H9 (cell line): ENCODE results near the gene CAB39. TPM values are rescaled to one million over a fixed set of nuclear protein-coding genes. Genes with fewer than 3 reads are reported as not detected.

Source experiments
- DNase-seq: peaks from one replicate; pipeline ENCODE4 v3.0.0-alpha.2; 2017
- H2AFZ ChIP-seq: one replicate; pipeline ENCODE4 v1.6.1; 2013; ENCODE audit warnings: mild to moderate bottlenecking, low read length, control low read depth, moderate library complexity
- H2AK5ac ChIP-seq: 2 replicates; pipeline ENCODE4 v1.6.1; 2013; ENCODE audit warnings: low read length, control low read depth, mixed read lengths; ENCODE audit not compliant: insufficient read length
- H2BK120ac ChIP-seq: one replicate; pipeline ENCODE4 v1.6.1; 2013; ENCODE audit warnings: low read depth, mild to moderate bottlenecking, low read length, control low read depth, inconsistent platforms; ENCODE audit not compliant: poor library complexity, severe bottlenecking
- H2BK12ac ChIP-seq: 2 replicates; pipeline ENCODE4 v1.6.1; 2013; ENCODE audit warnings: low read length, control low read depth, mixed read lengths, low read depth; ENCODE audit not compliant: insufficient read length
- H2BK15ac ChIP-seq: 2 replicates; pipeline ENCODE4 v1.6.1; 2013; ENCODE audit warnings: low read depth, low read length, control low read depth
- H2BK20ac ChIP-seq: one replicate; pipeline ENCODE4 v1.6.1; 2013; ENCODE audit warnings: low read depth, mild to moderate bottlenecking, low read length, control low read depth, inconsistent platforms; ENCODE audit not compliant: poor library complexity, severe bottlenecking
- H2BK5ac ChIP-seq: 2 replicates; pipeline ENCODE4 v1.6.1; 2013; ENCODE audit warnings: low read length, control low read depth, mixed read lengths; ENCODE audit not compliant: insufficient read length
- H3K14ac ChIP-seq: 2 replicates; pipeline ENCODE4 v1.6.1; 2013; ENCODE audit warnings: low read length, control low read depth; ENCODE audit not compliant: insufficient read depth
- H3K18ac ChIP-seq: 2 replicates; pipeline ENCODE4 v1.6.1; 2013; ENCODE audit warnings: low read depth, mild to moderate bottlenecking, mixed read lengths, low read length, control low read depth; ENCODE audit not compliant: insufficient read length
- H3K23ac ChIP-seq: 2 replicates; pipeline ENCODE4 v1.6.1; 2013; ENCODE audit warnings: low read length, control low read depth, mixed read lengths, low read depth; ENCODE audit not compliant: insufficient read length
- H3K23me2 ChIP-seq: 2 replicates; pipeline ENCODE4 v1.6.1; 2013; ENCODE audit warnings: low read depth, mild to moderate bottlenecking, mixed read lengths, low read length, control low read depth; ENCODE audit not compliant: insufficient read length, poor library complexity, severe bottlenecking
- H3K27ac ChIP-seq: 2 replicates; pipeline ENCODE4 v1.5.1; 2013; ENCODE audit warnings: low read length, control low read depth, mixed read lengths, low read depth; ENCODE audit not compliant: insufficient read length
- H3K27me3 ChIP-seq: 2 replicates; pipeline ENCODE4 v1.6.1; 2013; ENCODE audit warnings: low read length, control low read depth, inconsistent platforms; ENCODE audit not compliant: insufficient read depth
- H3K4ac ChIP-seq: 2 replicates; pipeline ENCODE4 v1.6.1; 2013; ENCODE audit warnings: low read depth, mild to moderate bottlenecking, control low read depth, inconsistent platforms, low read length, moderate library complexity
- H3K4me1 ChIP-seq: 2 replicates; pipeline ENCODE4 v1.6.1; 2013; ENCODE audit warnings: low read length, control low read depth, inconsistent platforms; ENCODE audit not compliant: insufficient read depth
- H3K4me2 ChIP-seq: 2 replicates; pipeline ENCODE4 v1.6.1; 2013; ENCODE audit warnings: low read length, control low read depth, mixed read lengths; ENCODE audit not compliant: insufficient read length, insufficient read depth
- H3K56ac ChIP-seq: 2 replicates; pipeline ENCODE4 v1.6.1; 2013; ENCODE audit warnings: low read depth, mild to moderate bottlenecking, mixed read lengths, low read length, control low read depth; ENCODE audit not compliant: insufficient read length
- H3K79me1 ChIP-seq: 2 replicates; pipeline ENCODE4 v1.6.1; 2013; ENCODE audit warnings: low read depth, mild to moderate bottlenecking, moderate library complexity, low read length, control low read depth, inconsistent platforms; ENCODE audit not compliant: insufficient read depth, poor library complexity, severe bottlenecking
- H3K79me2 ChIP-seq: 2 replicates; pipeline ENCODE4 v1.6.1; 2013; ENCODE audit warnings: low read length, control low read depth, inconsistent platforms; ENCODE audit not compliant: insufficient read depth
- H3K9ac ChIP-seq: 2 replicates; pipeline ENCODE4 v1.6.1; 2013; ENCODE audit warnings: low read length, control low read depth, mixed read lengths; ENCODE audit not compliant: insufficient read length; ENCODE audit errors: extremely low read depth
- H3K9me3 ChIP-seq: one replicate; pipeline ENCODE4 v1.6.1; 2013; ENCODE audit warnings: low read depth, low read length, inconsistent platforms; ENCODE audit not compliant: control insufficient read depth
- H3T11ph ChIP-seq: one replicate; pipeline ENCODE4 v1.6.1; 2013; ENCODE audit warnings: mild to moderate bottlenecking, low read length, control low read depth, inconsistent platforms
- H4K20me1 ChIP-seq: one replicate; pipeline ENCODE4 v1.6.1; 2013; ENCODE audit not compliant: control insufficient read depth, insufficient read length, insufficient read depth
- H4K5ac ChIP-seq: 2 replicates; pipeline ENCODE4 v1.6.1; 2013; ENCODE audit warnings: low read depth, mild to moderate bottlenecking, mixed read lengths, low read length, control low read depth; ENCODE audit not compliant: insufficient read length
- H4K8ac ChIP-seq: replicated peaks from 2 replicates; pipeline ENCODE4 v1.6.1; 2013; ENCODE audit warnings: low read length, control low read depth, mixed read lengths, low read depth; ENCODE audit not compliant: insufficient read length
- H4K91ac ChIP-seq: 2 replicates; pipeline ENCODE4 v1.6.1; 2013; ENCODE audit warnings: low read depth, mild to moderate bottlenecking, moderate library complexity, mixed read lengths, low read length, control low read depth; ENCODE audit not compliant: insufficient read length
- H3K27ac Mint-ChIP-seq, 3 experiments: 2 replicates in 2 of 3; 3 replicates in 1 of 3; pipeline ENCODE4 v1.8.0; 2020 to 2021; ENCODE audit warnings: mixed read lengths in 3 of 3, mild to moderate bottlenecking in 1 of 3, moderate library complexity in 1 of 3
- H3K27me3 Mint-ChIP-seq: 2 replicates; pipeline ENCODE4 v1.8.0; 2021; ENCODE audit warnings: low read depth, mild to moderate bottlenecking, moderate library complexity, mixed read lengths
- H3K36me3 Mint-ChIP-seq, 3 experiments: 2 replicates in 2 of 3; 3 replicates in 1 of 3; pipeline ENCODE4 v1.8.0; 2020 to 2021; ENCODE audit warnings: low read depth in 3 of 3, mixed read lengths in 3 of 3; ENCODE audit not compliant: insufficient read depth in 1 of 3
- H3K4me1 Mint-ChIP-seq, 2 experiments: 2 replicates each; pipeline ENCODE4 v1.8.0; 2020; ENCODE audit warnings: mixed read lengths in 2 of 2
- H3K4me3 Mint-ChIP-seq, 2 experiments: 2 replicates in 1 of 2; 3 replicates in 1 of 2; pipeline ENCODE4 v1.8.0; 2020 to 2021; ENCODE audit warnings: mild to moderate bottlenecking in 2 of 2, mixed read lengths in 2 of 2, moderate library complexity in 1 of 2
- H3K9me3 Mint-ChIP-seq, 2 experiments: 2 replicates in 1 of 2; 3 replicates in 1 of 2; pipeline ENCODE4 v1.8.0; 2020; ENCODE audit warnings: mild to moderate bottlenecking in 2 of 2, mixed read lengths in 2 of 2, moderate library complexity in 1 of 2
- CTCF ChIP-seq: fragments of 200-600 bp; sonication (generic); conservative IDR thresholded peaks from 3 replicates; pipeline ENCODE4 v1.8.0; 2021; ENCODE audit warnings: antibody characterized with exemption, mild to moderate bottlenecking
- WGBS: extraction: QIAGEN DNeasy Blood & Tissue Kit; methylation state at CpG from one replicate; pipeline ENCODE4 v1.1.7; 2013; ENCODE audit warnings: missing lambda C conversion rate, low lambda C conversion rate, mixed read lengths; ENCODE audit not compliant: insufficient read length; ENCODE audit errors: extremely low coverage; 5-methylcytosine and 5-hydroxymethylcytosine counted together
- total RNA-seq: library from RNA; stranded (reverse); gene quantifications from 2 replicates; pipeline ENCODE4 v1.2.1, GENCODE V29; 2021

The CAB39 gene
- total RNA-seq, 1 experiment from 2014 or later: 42.7 TPM

GRCh38 chr2:230862292-230862691 is 149.7 kb downstream of the CAB39 start:
- Histone ChIP-seq H3K18ac (no peak overlapping the region), H4K8ac (no peak overlapping the region), H3K4me1 (peaks cover 19% of the 10 kb centered on the region; the same call in 1 of the 2 replicates), H3K23me2 (peaks cover 7% of the 10 kb centered on the region), H4K20me1 (no peaks in the 10 kb centered on the region), H3K27ac (no peak overlapping the region), H3K79me1 (no peaks in the 10 kb centered on the region), H3T11ph (no peak overlapping the region), H2AFZ (no peak overlapping the region), H3K4me2 (no peak overlapping the region), H2BK5ac (no peak overlapping the region), H3K14ac (no peak overlapping the region), H2BK20ac (no peak overlapping the region), H3K9me3 (no peaks in the 10 kb centered on the region), H3K9ac (no peak overlapping the region), H2BK12ac (no peak overlapping the region), H2AK5ac (no peak overlapping the region), H3K27me3 (no peaks in the 10 kb centered on the region), H4K5ac (no peak overlapping the region), H3K56ac (no peak overlapping the region), H2BK120ac (no peak overlapping the region), H4K91ac (no peak overlapping the region), H3K79me2 (peaks cover 10% of the 10 kb centered on the region; the same call in 1 of the 2 replicates), H3K23ac (no peak overlapping the region), H2BK15ac (no peak overlapping the region), H3K4ac (no peak overlapping the region)
- Mint-ChIP-seq H3K27me3 (peaks cover 5% of the 10 kb centered on the region; the same call in 1 of the 2 replicates), H3K36me3 (peaks cover 0 to 5% (median 0%) of the 10 kb centered on the region in 3 experiments; a peak in 2 of 7 replicates), H3K9me3 (no peaks in the 10 kb centered on the region; a peak in 1 of 5 replicates), H3K4me3 (peak overlapping the region in 1 of 2 experiments; percentile 41; a peak in 1 of 5 replicates), H3K4me1 (peaks cover 43% of the 10 kb centered on the region in 2 experiments), H3K27ac (no peak overlapping the region)
- DNase-seq: no peak
- WGBS: no CpG with 5 or more reads among the region's 5 CpGs
- no peak for TF ChIP-seq CTCF
